AG09309 (cell line): Measurements from ENCODE around the gene TFDP1.

Experiments
- DNase-seq: peaks from one replicate; pipeline ENCODE4 v3.0.0-alpha.2; 2010; ENCODE audit warnings: low read depth
- H3K4me3 ChIP-seq: 2 replicates; pipeline ENCODE4 v1.5.1; 2011; ENCODE audit warnings: mild to moderate bottlenecking, low read depth, low read length, moderate library complexity; ENCODE audit not compliant: control insufficient read depth
- CTCF ChIP-seq: IDR thresholded peaks from 2 replicates; pipeline ENCODE4 v1.5.1; 2011; ENCODE audit warnings: mild to moderate bottlenecking, low read depth, low read length, inconsistent platforms; ENCODE audit not compliant: insufficient read depth, control insufficient read depth; ENCODE audit errors: missing control alignments

Gene TFDP1

GRCh38 chr13:113652404-113653263, 68.1 kb downstream of the TFDP1 start:
- no peak for DNase-seq
- no peak overlapping the region for H3K4me3 ChIP-seq
- TF ChIP-seq CTCF: no peak

GRCh38 chr13:113653264-113654174, 69.0 kb downstream of the TFDP1 start:
- no peak for TF ChIP-seq CTCF
- H3K4me3 ChIP-seq: no peak overlapping the region

GRCh38 chr13:113654175-113654560, 69.6 kb downstream of the TFDP1 start:
- DNase-seq: no peak
- H3K4me3 ChIP-seq: no peak overlapping the region
- no peak for TF ChIP-seq CTCF

More at GRCh38 chr13:113653264-113654174, 69.0 kb downstream of the TFDP1 start:
- DNase-seq: no peak

- no peak for DNase-seq
- no peak for TF ChIP-seq CTCF
Observed at GRCh38 chr13:113654591-113655345, 70.2 kb downstream of the TFDP1 start.

GRCh38 chr13:113655346-113656002, 70.9 kb downstream of the TFDP1 start:
- no peak for TF ChIP-seq CTCF
- no peak for DNase-seq
- no peak overlapping the region for H3K4me3 ChIP-seq

More at GRCh38 chr13:113654591-113655345, 70.2 kb downstream of the TFDP1 start:
- no peak overlapping the region for H3K4me3 ChIP-seq
